ENCODE results near the gene CCDC160.

- TF ChIP-seq, protein P1, sequence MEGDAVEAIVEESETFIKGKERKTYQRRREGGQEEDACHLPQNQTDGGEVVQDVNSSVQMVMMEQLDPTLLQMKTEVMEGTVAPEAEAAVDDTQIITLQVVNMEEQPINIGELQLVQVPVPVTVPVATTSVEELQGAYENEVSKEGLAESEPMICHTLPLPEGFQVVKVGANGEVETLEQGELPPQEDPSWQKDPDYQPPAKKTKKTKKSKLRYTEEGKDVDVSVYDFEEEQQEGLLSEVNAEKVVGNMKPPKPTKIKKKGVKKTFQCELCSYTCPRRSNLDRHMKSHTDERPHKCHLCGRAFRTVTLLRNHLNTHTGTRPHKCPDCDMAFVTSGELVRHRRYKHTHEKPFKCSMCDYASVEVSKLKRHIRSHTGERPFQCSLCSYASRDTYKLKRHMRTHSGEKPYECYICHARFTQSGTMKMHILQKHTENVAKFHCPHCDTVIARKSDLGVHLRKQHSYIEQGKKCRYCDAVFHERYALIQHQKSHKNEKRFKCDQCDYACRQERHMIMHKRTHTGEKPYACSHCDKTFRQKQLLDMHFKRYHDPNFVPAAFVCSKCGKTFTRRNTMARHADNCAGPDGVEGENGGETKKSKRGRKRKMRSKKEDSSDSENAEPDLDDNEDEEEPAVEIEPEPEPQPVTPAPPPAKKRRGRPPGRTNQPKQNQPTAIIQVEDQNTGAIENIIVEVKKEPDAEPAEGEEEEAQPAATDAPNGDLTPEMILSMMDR (optimal IDR thresholded peaks at IDR 0.05 in 1 of 3, IDR thresholded peaks at IDR 0.05 in 1 of 3, conservative IDR thresholded peaks at IDR 0.05 in 1 of 3; ENCODE audit: extremely low read depth in 1 of 3, insufficient read depth in 2 of 3, low read length in 3 of 3), result no peak
- no peak for TF ChIP-seq EZH2 (IDR thresholded peaks at IDR 0.05; ENCODE audit: low read length)
These were observed 12.3 kb downstream of the CCDC160 start for GRCh38 chrX:134249241-134249640.
